ENCODE measurements around the gene C5orf58.
"Not testable (repeated sequence)": the region's sequence is repeated elsewhere in the genome, so short reads cannot be mapped to it uniquely, and the experiment has no call there.

Gene C5orf58

GRCh38 chr5:170221327-170221741, 11.5 kb upstream of the C5orf58 start:
- in situ Hi-C loops (cut with HindIII; ENCODE audit: low sequenced_read_pairs), result no loop called here

- in situ Hi-C loops (cut with HindIII; ENCODE audit: low sequenced_read_pairs), result no loop called here
Observed at GRCh38 chr5:170223360-170223759, 9.4 kb upstream of the C5orf58 start.

DNA sequence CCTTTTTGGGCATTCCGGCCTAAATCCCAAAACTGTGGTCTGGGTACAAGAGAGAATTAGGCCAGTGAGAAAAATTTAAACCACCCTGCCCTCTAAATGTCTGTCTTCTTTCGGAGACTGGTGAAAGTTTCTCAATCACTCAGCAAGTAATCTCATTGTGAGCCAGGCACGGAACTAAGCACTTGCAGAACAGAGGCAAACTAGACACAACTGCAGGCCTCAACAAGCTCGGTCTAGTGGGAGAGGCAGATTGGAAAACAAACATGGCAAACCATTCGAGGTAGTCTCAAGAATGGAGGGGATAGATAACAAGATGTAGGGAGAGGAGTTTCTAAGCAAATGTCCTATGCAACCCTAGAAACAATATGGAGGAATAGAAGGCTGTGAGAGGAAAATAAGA, 8.9 kb upstream of the C5orf58 start:
- in situ Hi-C loops (cut with HindIII; ENCODE audit: low sequenced_read_pairs), result no loop called here

- in situ Hi-C loops (cut with HindIII; ENCODE audit: low sequenced_read_pairs), result no loop called here
Observed at GRCh38 chr5:170225326-170226128, 7.3 kb upstream of the C5orf58 start.

DNA sequence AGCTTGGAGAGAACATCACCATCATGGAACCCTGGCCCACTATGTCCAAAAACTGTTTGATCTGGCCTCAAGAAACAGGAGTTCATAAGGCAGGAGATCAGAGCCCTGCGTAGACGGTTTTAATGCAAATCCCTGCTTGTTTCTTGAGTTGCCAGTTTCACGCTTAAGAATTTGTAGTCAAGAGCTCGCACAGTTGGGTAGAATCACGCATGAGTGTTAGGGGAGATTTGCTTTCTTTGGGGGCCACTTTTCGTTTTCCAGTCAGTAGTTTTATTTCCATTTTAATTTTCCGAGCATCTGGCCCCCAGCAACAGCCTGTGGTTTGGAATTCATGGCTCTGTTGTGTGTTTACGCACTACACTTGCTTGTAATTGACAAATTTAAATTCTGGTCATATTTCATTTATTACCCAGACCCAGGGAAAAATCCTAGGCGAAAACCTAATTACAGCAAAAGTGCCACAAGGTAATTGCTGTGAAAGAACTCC, 6.6 kb upstream of the C5orf58 start:
- in situ Hi-C loops (cut with HindIII; ENCODE audit: low sequenced_read_pairs), result no loop called here

- in situ Hi-C loops (cut with HindIII; ENCODE audit: low sequenced_read_pairs), result no loop called here
Observed at GRCh38 chr5:170226661-170227060, 6.1 kb upstream of the C5orf58 start.

GRCh38 chr5:170228762-170229435, 3.9 kb upstream of the C5orf58 start:
- in situ Hi-C loops (cut with HindIII; ENCODE audit: low sequenced_read_pairs), result no loop called here

DNA sequence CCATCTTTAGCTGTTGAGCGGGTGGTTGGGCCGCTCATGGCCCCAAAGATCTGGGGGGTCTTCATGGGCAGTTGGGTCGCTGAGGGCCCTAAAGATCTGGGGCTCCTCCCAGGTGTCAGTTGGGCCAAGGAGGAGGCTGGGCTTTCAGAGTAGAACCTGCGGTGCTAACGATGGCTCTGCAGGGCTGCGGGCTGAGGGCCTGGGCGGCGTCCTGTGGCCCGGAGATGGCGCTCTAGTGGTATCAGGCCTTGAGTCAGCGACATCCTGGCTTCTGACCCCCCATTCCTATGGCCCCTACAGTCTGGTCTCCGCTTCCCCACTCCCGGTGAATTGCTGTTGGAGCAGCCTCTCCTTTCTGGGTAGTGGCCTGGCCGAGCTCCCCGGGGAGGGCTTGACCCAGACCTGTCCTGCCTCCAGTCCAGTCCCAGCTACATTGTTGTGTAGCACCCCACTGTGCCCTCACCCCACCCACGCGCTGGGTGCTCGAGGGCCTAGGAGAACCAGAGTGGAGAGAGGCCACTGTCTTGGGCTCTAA, 640 bp downstream of the C5orf58 start:
- in situ Hi-C loops (cut with HindIII; ENCODE audit: low sequenced_read_pairs), result no loop called here

GRCh38 chr5:170235876-170236864, 3.4 kb downstream of the C5orf58 start:
- in situ Hi-C loops (cut with HindIII; ENCODE audit: low sequenced_read_pairs), result no loop called here

- in situ Hi-C loops (cut with HindIII; ENCODE audit: low sequenced_read_pairs), result no loop called here
Observed at GRCh38 chr5:170238456-170239196, 5.8 kb downstream of the C5orf58 start.

- in situ Hi-C loops (cut with HindIII; ENCODE audit: low sequenced_read_pairs), result not testable (repeated sequence)
Observed at GRCh38 chr5:170245436-170245835, 12.7 kb downstream of the C5orf58 start.

DNA sequence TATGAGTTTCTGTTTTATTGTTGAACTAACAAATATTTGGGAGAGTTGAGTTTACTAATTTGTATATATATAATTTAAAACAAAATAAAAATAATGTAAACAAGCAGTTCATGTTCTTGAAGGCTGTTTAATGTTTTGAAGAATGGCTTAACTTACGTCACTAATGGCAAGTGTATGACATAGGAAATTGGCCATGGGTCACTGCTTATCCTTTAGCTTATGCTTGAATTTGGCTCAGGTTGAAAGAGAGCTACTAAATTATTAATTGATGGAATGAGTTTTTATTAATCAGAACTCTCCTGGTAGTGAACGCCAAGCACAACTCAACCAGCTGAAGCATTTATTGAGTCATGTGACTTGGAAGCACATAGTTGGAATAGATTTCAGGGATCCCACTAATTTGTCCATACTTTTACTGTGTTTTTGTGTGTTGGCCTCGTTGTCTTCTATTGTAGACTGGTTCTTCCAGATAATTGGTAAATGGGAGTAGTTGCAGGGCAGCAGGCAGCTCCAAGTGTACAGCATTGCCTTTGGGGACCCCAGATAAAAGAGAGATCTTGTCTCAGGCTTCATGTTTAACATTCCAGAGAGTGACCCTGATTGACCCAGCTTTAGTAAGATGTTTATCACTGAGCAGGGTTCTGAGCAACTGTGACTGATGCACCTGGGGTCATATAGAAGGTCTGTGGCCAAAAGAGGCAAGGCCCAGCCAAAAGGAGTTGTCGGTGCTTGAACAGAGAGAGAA, 13.5 kb downstream of the C5orf58 start:
- in situ Hi-C loops (cut with HindIII; ENCODE audit: low sequenced_read_pairs), result no loop called here

GRCh38 chr5:170247363-170247762, 14.6 kb downstream of the C5orf58 start:
- in situ Hi-C loops (cut with HindIII; ENCODE audit: low sequenced_read_pairs), result no loop called here

DNA sequence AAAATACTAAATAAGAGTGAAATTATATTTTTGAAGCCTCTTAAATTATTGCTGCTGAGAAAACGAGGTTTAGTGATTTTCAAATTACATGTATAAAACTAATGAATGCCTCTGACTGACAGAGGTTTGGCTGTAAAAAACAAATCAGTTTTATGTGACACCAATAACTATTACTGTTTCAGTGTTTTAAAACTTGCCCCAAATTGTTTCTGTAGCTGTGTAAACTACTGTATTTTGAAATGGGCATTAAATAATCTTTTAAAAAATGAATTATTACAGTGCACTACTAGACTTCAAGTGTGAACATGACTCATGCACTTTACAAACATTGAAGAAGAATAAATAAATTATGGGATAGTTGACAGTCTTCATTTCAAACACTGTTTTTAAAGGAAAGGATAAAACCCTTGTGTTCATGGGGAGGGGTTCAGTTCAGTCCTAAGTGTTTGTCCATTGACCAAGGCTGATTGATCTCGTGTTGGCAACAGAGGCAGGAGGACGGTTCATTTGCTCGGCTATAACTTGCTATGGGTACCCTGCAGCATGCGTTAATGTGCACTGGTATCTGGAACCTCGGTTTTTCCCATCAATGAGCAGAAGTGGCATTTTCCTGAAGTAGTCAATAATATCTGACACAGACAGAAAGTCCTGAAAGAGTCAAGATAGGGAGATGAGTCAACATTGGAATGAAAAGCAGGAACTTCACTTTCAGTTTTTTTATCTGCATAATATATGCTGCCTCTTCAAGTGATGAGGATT, 15.6 kb downstream of the C5orf58 start:
- in situ Hi-C loops (cut with HindIII; ENCODE audit: low sequenced_read_pairs), result no loop called here

GRCh38 chr5:170248931-170249227, 16.1 kb downstream of the C5orf58 start:
- in situ Hi-C loops (cut with HindIII; ENCODE audit: low sequenced_read_pairs), result not testable (repeated sequence)

GRCh38 chr5:170249355-170249754, 16.6 kb downstream of the C5orf58 start:
- in situ Hi-C loops (cut with HindIII; ENCODE audit: low sequenced_read_pairs), result no loop called here

GRCh38 chr5:170250810-170251317, 18.1 kb downstream of the C5orf58 start:
- in situ Hi-C loops (cut with HindIII; ENCODE audit: low sequenced_read_pairs), result no loop called here

DNA sequence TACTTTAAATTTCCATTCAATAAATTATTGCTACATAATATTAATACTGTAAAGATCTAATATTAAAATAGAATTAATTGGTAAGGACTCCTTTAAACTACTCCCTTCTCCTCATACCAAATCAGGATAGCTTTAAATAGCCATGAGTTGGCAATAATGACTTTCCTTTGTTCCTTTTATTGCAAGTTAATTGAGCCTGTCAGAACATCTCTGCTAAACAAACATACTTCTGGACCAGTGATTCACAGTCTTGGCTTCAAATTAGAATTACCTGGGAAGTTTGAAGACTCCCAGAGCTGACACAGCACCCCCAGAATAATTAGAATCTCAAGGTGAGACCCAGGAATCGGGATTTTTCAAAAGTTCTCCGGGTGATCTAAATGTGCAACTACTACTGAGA, 18.7 kb downstream of the C5orf58 start:
- in situ Hi-C loops (cut with HindIII; ENCODE audit: low sequenced_read_pairs), result no loop called here

DNA sequence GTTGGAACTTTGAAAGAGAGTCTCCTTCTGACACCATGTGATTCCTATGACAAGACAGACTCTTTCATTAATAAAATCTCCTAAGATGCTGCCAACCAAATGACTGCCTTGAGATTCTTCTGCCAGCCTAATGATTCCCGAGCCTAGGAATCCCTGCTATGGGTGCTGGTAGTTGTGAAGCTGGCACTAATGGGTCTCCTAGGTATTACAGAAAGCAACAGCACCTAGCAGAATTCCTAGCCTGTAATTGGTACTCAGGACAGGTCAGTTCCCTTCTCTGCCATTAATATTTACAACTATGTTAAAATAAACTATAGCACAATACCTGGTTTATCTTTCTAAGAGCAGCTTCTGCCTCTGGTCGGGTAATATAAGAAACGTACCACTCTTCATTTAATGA, 19.3 kb downstream of the C5orf58 start:
- in situ Hi-C loops (cut with HindIII; ENCODE audit: low sequenced_read_pairs), result no loop called here

Data from DLD1 (cell line).